ENCODE measurements around the gene GALNT2. TPM values are rescaled to one million over a fixed set of nuclear protein-coding genes. Genes with fewer than 3 reads are reported as not detected.

The GALNT2 gene
- total and polyA plus RNA-seq, 2 of the 4 experiments (the other 2 are of a cell fraction), result 50.4 to 189 TPM

DNA sequence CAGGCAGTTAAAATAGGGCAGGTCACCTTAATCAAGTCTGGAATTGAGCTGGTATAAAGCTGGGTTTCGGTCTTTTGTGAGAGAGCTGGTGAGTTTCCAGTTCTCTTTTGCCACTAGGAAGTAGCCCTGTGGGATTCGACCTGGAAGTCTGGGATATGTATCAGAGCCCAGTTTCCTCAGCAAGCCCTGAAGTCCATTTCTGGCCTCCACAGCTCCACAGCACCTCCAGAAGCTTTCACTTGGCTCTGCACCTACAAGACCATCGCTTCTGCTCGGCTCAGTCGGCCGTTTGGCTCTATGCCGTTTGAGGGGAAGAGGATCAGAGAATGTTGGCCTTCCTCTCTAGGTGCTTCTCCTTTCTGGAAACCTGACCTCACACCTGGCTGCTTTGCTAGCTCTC lies 148.0 kb downstream of the GALNT2 start:
- no peak overlapping the region for H3K4me3 ChIP-seq (ENCODE audit: insufficient read depth, low read depth, low read length)
- no peak overlapping the region for H3K56ac ChIP-seq (ENCODE audit: extremely low read depth, insufficient read depth, low read length)
- H3K4me2 ChIP-seq (ENCODE audit: low read depth, low read length), result no peak overlapping the region
- H2AK5ac ChIP-seq (ENCODE audit: low read depth, low read length), result no peak overlapping the region
- no peak overlapping the region for H3K9ac ChIP-seq (ENCODE audit: low read depth, low read length)
- H4K91ac ChIP-seq (ENCODE audit: insufficient read depth, low read depth, low read length), result no peak overlapping the region
- no peak overlapping the region for H2BK5ac ChIP-seq (ENCODE audit: low read depth, low read length, poor library complexity, severe bottlenecking)
- no peaks in the 10 kb centered on the region for H3K9me3 ChIP-seq (ENCODE audit: control insufficient read depth, insufficient read depth, low read length)
- H2BK120ac ChIP-seq (ENCODE audit: low read depth, low read length), result no peak overlapping the region
- no peak overlapping the region for H3K27ac ChIP-seq (ENCODE audit: insufficient read depth, low read length)
- dilution Hi-C loops (cut with HindIII; ENCODE audit: low sequenced_read_pairs, unreplicated experiment) (no loop called here), intact Hi-C loops (cut with micrococcal nuclease) (loop anchor here (1.0 kb wide), 1 partner anchor 554 kb away; no protein-coding TSS in a partner anchor), in situ Hi-C loops (cut with MboI; ENCODE audit: low sequenced_read_pairs) (no loop called here)
- POLR2A ChIA-PET (ENCODE audit: unreplicated experiment), result no interaction called here
- peaks cover 33 to 65% of the 10 kb centered on the region in 2 experiments for H3K79me1 ChIP-seq (ENCODE audit: low read depth in 1 of 2, low read length in 2 of 2)
- no TSS peak for BruUV-seq (replicated peaks)
- no peak overlapping the region for H2AK9ac ChIP-seq (replicated peaks; ENCODE audit: low read depth, low read length, poor library complexity)
- ATAC-seq (ENCODE audit: low read depth), result peak; percentile 48
- H3K23ac ChIP-seq (ENCODE audit: low read depth, low read length), result no peak overlapping the region
- H4K8ac ChIP-seq (ENCODE audit: low read depth in 2 of 2, low read length in 2 of 2), result no peak overlapping the region
- H2AFZ ChIP-seq (replicated peaks; ENCODE audit: low read length, poor library complexity), result no peak overlapping the region
- no peak for TF ChIP-seq POLR2A (IDR thresholded peaks at IDR 0.05; ENCODE audit: low read depth, low read length)
- TF ChIP-seq, protein P1, sequence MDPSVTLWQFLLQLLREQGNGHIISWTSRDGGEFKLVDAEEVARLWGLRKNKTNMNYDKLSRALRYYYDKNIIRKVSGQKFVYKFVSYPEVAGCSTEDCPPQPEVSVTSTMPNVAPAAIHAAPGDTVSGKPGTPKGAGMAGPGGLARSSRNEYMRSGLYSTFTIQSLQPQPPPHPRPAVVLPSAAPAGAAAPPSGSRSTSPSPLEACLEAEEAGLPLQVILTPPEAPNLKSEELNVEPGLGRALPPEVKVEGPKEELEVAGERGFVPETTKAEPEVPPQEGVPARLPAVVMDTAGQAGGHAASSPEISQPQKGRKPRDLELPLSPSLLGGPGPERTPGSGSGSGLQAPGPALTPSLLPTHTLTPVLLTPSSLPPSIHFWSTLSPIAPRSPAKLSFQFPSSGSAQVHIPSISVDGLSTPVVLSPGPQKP (IDR thresholded peaks at IDR 0.05; ENCODE audit: borderline replicate concordance, low read depth, low read length), result no peak
- peak; percentile 64 for TF ChIP-seq RAD21 (IDR thresholded peaks at IDR 0.05; ENCODE audit: low read length)
- no peak for TF ChIP-seq FOS (IDR thresholded peaks at IDR 0.05; ENCODE audit: low read depth, low read length)
- TF ChIP-seq, protein P2, sequence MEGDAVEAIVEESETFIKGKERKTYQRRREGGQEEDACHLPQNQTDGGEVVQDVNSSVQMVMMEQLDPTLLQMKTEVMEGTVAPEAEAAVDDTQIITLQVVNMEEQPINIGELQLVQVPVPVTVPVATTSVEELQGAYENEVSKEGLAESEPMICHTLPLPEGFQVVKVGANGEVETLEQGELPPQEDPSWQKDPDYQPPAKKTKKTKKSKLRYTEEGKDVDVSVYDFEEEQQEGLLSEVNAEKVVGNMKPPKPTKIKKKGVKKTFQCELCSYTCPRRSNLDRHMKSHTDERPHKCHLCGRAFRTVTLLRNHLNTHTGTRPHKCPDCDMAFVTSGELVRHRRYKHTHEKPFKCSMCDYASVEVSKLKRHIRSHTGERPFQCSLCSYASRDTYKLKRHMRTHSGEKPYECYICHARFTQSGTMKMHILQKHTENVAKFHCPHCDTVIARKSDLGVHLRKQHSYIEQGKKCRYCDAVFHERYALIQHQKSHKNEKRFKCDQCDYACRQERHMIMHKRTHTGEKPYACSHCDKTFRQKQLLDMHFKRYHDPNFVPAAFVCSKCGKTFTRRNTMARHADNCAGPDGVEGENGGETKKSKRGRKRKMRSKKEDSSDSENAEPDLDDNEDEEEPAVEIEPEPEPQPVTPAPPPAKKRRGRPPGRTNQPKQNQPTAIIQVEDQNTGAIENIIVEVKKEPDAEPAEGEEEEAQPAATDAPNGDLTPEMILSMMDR (conservative IDR thresholded peaks at IDR 0.05; ENCODE audit: low read depth, low read length), result peak; percentile 51
- TF ChIP-seq RCOR1 (IDR thresholded peaks at IDR 0.05; ENCODE audit: insufficient replicate concordance, low read length), result no peak
- TF ChIP-seq NFE2L2 (IDR thresholded peaks at IDR 0.05; ENCODE audit: low read depth, low read length), result no peak
- TF ChIP-seq CEBPB (IDR thresholded peaks at IDR 0.05; ENCODE audit: low read depth, low read length), result no peak
- TF ChIP-seq, protein P3, sequence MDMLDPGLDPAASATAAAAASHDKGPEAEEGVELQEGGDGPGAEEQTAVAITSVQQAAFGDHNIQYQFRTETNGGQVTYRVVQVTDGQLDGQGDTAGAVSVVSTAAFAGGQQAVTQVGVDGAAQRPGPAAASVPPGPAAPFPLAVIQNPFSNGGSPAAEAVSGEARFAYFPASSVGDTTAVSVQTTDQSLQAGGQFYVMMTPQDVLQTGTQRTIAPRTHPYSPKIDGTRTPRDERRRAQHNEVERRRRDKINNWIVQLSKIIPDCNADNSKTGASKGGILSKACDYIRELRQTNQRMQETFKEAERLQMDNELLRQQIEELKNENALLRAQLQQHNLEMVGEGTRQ (IDR thresholded peaks at IDR 0.05; ENCODE audit: low read depth, low read length), result no peak
- no peak for TF ChIP-seq BHLHE40 (IDR thresholded peaks at IDR 0.05; ENCODE audit: low read depth, low read length)
- no peak for TF ChIP-seq MAZ (IDR thresholded peaks at IDR 0.05; ENCODE audit: borderline replicate concordance, low read depth, low read length)
- TF ChIP-seq MXI1 (IDR thresholded peaks at IDR 0.05; ENCODE audit: borderline replicate concordance, low read depth, low read length), result no peak
- TF ChIP-seq MAFK (IDR thresholded peaks at IDR 0.05; ENCODE audit: low read depth, low read length), result no peak
- no peak for TF ChIP-seq CHD1 (IDR thresholded peaks at IDR 0.05; ENCODE audit: low read depth, low read length)
- no peak for TF ChIP-seq RFX5 (IDR thresholded peaks at IDR 0.05; ENCODE audit: low read depth, low read length)
- peak; percentile 45 for TF ChIP-seq SMC3 (IDR thresholded peaks at IDR 0.05; ENCODE audit: low read depth, low read length)
- WGBS, 2 experiments (ENCODE audit: extremely low coverage in 2 of 2, insufficient read length in 1 of 2), result no CpG with 5 or more reads among the region's 7 CpGs
- H3K9me1 ChIP-seq (ENCODE audit: insufficient read depth, low read length), result peaks cover 17% of the 10 kb centered on the region; the same call in 1 of the 2 replicates
- H3K4me1 ChIP-seq (ENCODE audit: control insufficient read depth, insufficient read depth, low read length), result peaks cover 9% of the 10 kb centered on the region
- no peak overlapping the region for H4K5ac ChIP-seq (ENCODE audit: low read depth, low read length)
- H3K18ac ChIP-seq (ENCODE audit: low read depth, low read length), result no peak overlapping the region
- no peak overlapping the region for H3K14ac ChIP-seq (replicated peaks; ENCODE audit: low read depth, low read length)
- CTCF ChIA-PET, result interaction anchor here (0.5 to 0.6 kb wide), 2 partner anchors 23 to 129 kb away, joined by 3 to 6 read pairs; no protein-coding TSS in a partner anchor
- no peaks in the 10 kb centered on the region for H3K36me3 ChIP-seq (ENCODE audit: control insufficient read depth, insufficient read depth, low read length)
- DNase-seq, result peak; percentile 64
- H4K20me1 ChIP-seq (ENCODE audit: insufficient read depth, low read length), result peaks cover 58% of the 10 kb centered on the region
- no peaks in the 10 kb centered on the region for H3K27me3 ChIP-seq (ENCODE audit: control insufficient read depth, insufficient read depth, low read length)
- H2BK20ac ChIP-seq (ENCODE audit: low read depth, low read length), result no peak overlapping the region
- no peak overlapping the region for H3K4ac ChIP-seq (ENCODE audit: low read depth, low read length)
- H2BK15ac ChIP-seq (ENCODE audit: low read depth, low read length), result no peak overlapping the region

Measured in IMR-90 (cell line).